Heart left ventricle (tissue), 16 donors: Measurements from ENCODE around the gene CBLC. TPM values are rescaled to one million over a fixed set of nuclear protein-coding genes. Genes with fewer than 3 reads are reported as not detected.

Experiments used
- ATAC-seq, 4 donors: fragments of 200-7000 bp; cut with Tn5 transposase; one replicate each; pipeline ENCODE4 v1.9.1; 2020 to 2022; ENCODE audit warnings: moderate library complexity in 4 of 4, mild to moderate bottlenecking in 3 of 4, moderate number of reproducible peaks in 1 of 4
- DNase-seq, 5 donors: peaks; one replicate each; pipeline ENCODE4 v3.0.0-alpha.2; 2020
- H3K27ac ChIP-seq, 12 donors: fragments of 200-600 bp; sonication (generic) in 4 of 12; one replicate each; pipeline versions ENCODE4 v1.5.0 to v1.8.0; 2016 to 2022; ENCODE audit warnings: mild to moderate bottlenecking in 2 of 12
- H3K27me3 ChIP-seq, 9 donors: fragments of 200-600 bp; sonication (generic) in 2 of 9; one replicate each; pipeline versions ENCODE4 v1.5.1 to v1.8.0; 2016 to 2022; ENCODE audit warnings: mild to moderate bottlenecking in 3 of 9
- H3K36me3 ChIP-seq, 9 donors: fragments of 200-600 bp; sonication (generic) in 2 of 9; one replicate each; pipeline versions ENCODE4 v1.5.0 to v1.8.0; 2018 to 2022; ENCODE audit warnings: mild to moderate bottlenecking in 2 of 9
- H3K4me1 ChIP-seq, 12 donors: fragments of 200-600 bp; sonication (generic) in 4 of 12; one replicate each; pipeline versions ENCODE4 v1.5.0 to v1.8.0; 2016 to 2022; ENCODE audit warnings: mild to moderate bottlenecking in 3 of 12
- H3K4me3 ChIP-seq, 12 donors: fragments of 200-600 bp; sonication (generic) in 4 of 12; one replicate each; pipeline versions ENCODE4 v1.5.0 to v1.8.0; 2017 to 2022; ENCODE audit warnings: mild to moderate bottlenecking in 9 of 12, moderate library complexity in 4 of 12
- H3K9me3 ChIP-seq, 12 donors: fragments of 200-600 bp; sonication (generic) in 4 of 12; one replicate each; pipeline versions ENCODE4 v1.5.0 to v1.8.0; 2016 to 2022; ENCODE audit warnings: mild to moderate bottlenecking in 1 of 12
- CTCF ChIP-seq, 12 donors: fragments of 200-600 bp; sonication (generic) in 4 of 12; IDR thresholded peaks; one replicate each; pipeline versions ENCODE4 v1.5.0 to v1.8.0; 2018 to 2022; ENCODE audit warnings: antibody characterized with exemption in 12 of 12, mild to moderate bottlenecking in 5 of 12
- POLR2A ChIP-seq, 2 donors: fragments of 450-650 bp; IDR thresholded peaks; one replicate each; pipeline ENCODE4 v1.6.1; 2017; ENCODE audit warnings: antibody characterized with exemption in 2 of 2, mild to moderate bottlenecking in 2 of 2, moderate library complexity in 2 of 2
- WGBS, 4 donors: extraction: QIAGEN DNeasy Blood & Tissue Kit in 2 of 4; methylation state at CpG; one replicate each; pipeline versions ENCODE4 v1.1.5 to v1.1.7; 2013 to 2018; 5-methylcytosine and 5-hydroxymethylcytosine counted together
- intact Hi-C, 10 donors: fragments of 100-400 bp; cut with DNase I; formaldehyde crosslinking; loops; one replicate each; pipeline versions ENCODE4 v1.11.1 to v1.14.2; 2022
- polyA plus RNA-seq, 2 donors: library from polyadenylated mRNA; stranded (reverse); fragments of 200-250 nt; gene quantifications; one replicate each; pipeline ENCODE4 v1.2.3, GENCODE V29; 2013
- total RNA-seq, 9 donors: library from RNA; depleted of rRNA in 2 of 9; stranded (reverse); fragments of >200 nt in 2 of 9; fragmentation: NEBNext Ultra II Directional in 3 of 9; extraction: Animal tissue kit (Norgen Biotek cat#: 25700) in 3 of 9; gene quantifications; one replicate each; pipeline versions ENCODE4 v1.1.0 to v1.2.4, GENCODE V29; 2016 to 2023
- donor health status: ischemic (EF 13 %, LVEDD 7.1; RV severe dilation, severe dysfunction).
- donor health status: healthy with polysubstance abuse.
- donor health status: DM: no; HTN: yes; CAD: no.
- donor health status: DM: no; HTN: no; CAD: no.
- donor health status: ischemic (EF 25% LVEDD 6.9; RV normal size, moderate dysfunction).
- donor health status: ischemic (EF 25% LVEDD 5.7; RV mildly dilated, moderate dysfunction).
- donor health status: healthy.
- donor health status: DM: yes; HTN: yes; CAD: no.
- donor health status: ischemic (EF 35%, LVEDD 5.7; RV mildly dilated, moderate dysfunction).
- donor health status: nonischemic (EF 11% LVEDD 7.7; RV severe dilation, severe dysfunction).
- donor health status: DM: yes; HTN: yes; CAD: no.
- donor health status: PGD.
- donor health status: ischemic (EF 29% LVEDD 5.4; RV normal size, mild dysfunction).
- donor health status: nonischemic (EF 23%, LVEDD 6.1; RV moderate dilation, normal function).

The CBLC gene
- total and polyA plus RNA-seq, 11 donors: 0.04 TPM; not detected in 10

GRCh38 chr19:44758596-44758995, 19.1 kb upstream of the CBLC start:
- H3K4me1 ChIP-seq: peaks cover 23 to 61% (median 44%) of the 10 kb centered on the region in 12 donors

DNA sequence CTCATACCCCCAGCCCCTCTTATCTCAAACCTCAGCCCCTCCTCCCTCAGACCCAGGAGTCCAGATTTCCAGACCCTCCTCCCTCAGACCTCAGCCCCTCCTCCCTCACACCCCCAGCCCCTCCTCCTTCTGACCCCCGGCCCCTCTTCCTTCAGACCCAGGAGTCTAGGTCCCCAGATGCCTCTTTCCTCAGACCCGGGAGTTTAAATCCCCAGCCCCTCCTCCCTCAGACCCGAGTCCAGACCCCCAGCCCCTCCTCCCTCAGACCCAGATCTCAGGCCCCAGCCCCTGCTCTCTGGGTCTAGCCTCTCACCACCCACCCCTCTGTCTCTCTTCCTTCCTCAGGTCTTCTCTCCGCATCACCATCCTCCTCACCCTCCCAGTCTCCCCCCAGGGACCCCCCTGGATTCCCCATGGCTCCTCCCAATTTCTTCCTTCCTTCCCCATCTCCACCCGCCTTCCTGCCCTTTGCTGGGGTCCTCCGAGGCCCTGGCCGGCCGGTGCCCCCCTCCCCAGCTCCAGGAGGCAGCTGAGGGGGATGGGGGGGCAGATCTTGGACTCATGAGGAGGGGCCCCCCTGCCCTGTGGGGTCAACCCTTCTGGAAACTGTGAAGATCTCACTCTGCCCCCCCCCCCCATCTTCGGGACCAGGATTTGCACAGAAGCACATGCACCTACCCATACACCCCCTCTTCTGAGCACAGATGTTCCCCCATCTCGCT, 18.4 kb upstream of the CBLC start:
- no peaks in the 10 kb centered on the region for H3K27me3 ChIP-seq
- no peak for TF ChIP-seq POLR2A (IDR thresholded peaks at IDR 0.05)
- no peak for TF ChIP-seq CTCF (IDR thresholded peaks at IDR 0.05)
- peak overlapping the region in 2 of 12 donors; percentile 86 to 92 for H3K27ac ChIP-seq
- H3K4me1 ChIP-seq: peaks cover 23 to 64% (median 41%) of the 10 kb centered on the region in 12 donors
- ATAC-seq (no peak), DNase-seq (peak in 1 of 5 donors; percentile 1)
- peaks cover 0 to 64% (median 21%) of the 10 kb centered on the region in 9 donors for H3K36me3 ChIP-seq
- intact Hi-C loops: loop anchor here in 2 of 10 donors (5.0 kb wide), 1 partner anchor 37 kb away; no protein-coding TSS in a partner anchor
- H3K4me3 ChIP-seq: no peak overlapping the region
- WGBS, 4 donors: 72 to 78% (median 74%) methylated on average over 10 of the region's 10 CpGs
- H3K9me3 ChIP-seq: no peaks in the 10 kb centered on the region

More at GRCh38 chr19:44758596-44758995, 19.1 kb upstream of the CBLC start:
- TF ChIP-seq POLR2A (IDR thresholded peaks at IDR 0.05) (no peak), CTCF (IDR thresholded peaks at IDR 0.05) (no peak)
- WGBS, 4 donors: 51 to 65% (median 62%) methylated on average over 9 of the region's 9 CpGs
- ATAC-seq (no peak), DNase-seq (peak in 3 of 5 donors; percentile 50 to 66 (median 54))
- Histone ChIP-seq H3K9me3 (no peaks in the 10 kb centered on the region), H3K36me3 (peaks cover 0 to 64% (median 21%) of the 10 kb centered on the region in 9 donors), H3K4me3 (peak overlapping the region; percentile 12 to 69 (median 54)), H3K27ac (peak overlapping the region; percentile 55 to 100 (median 94)), H3K27me3 (no peaks in the 10 kb centered on the region)
- intact Hi-C loops: loop anchor here in 2 of 10 donors (5.0 kb wide), 1 partner anchor 36 kb away; no protein-coding TSS in a partner anchor

- no peak for ATAC-seq
- intact Hi-C loops: loop anchor here in 1 of 10 donors (10.0 kb wide), 1 partner anchor 187 kb away; no protein-coding TSS in a partner anchor
- Histone ChIP-seq H3K4me1 (peaks cover 1 to 60% (median 15%) of the 10 kb centered on the region in 12 donors), H3K9me3 (no peaks in the 10 kb centered on the region), H3K27ac (peak overlapping the region in 1 of 12 donors; percentile 15), H3K36me3 (peaks cover 0 to 42% (median 21%) of the 10 kb centered on the region in 9 donors), H3K4me3 (no peak overlapping the region), H3K27me3 (no peaks in the 10 kb centered on the region)
- 81 to 91% (median 90%) methylated on average over 8 of the region's 8 CpGs for WGBS, 4 donors
- DNase-seq: no peak
- TF ChIP-seq POLR2A (IDR thresholded peaks at IDR 0.05): no peak
- no peak for TF ChIP-seq CTCF (IDR thresholded peaks at IDR 0.05)
Measured at GRCh38 chr19:44762038-44762437, 15.7 kb upstream of the CBLC start.
